Omental fat pad (tissue), 4 donors: Measurements from ENCODE around the gene C2orf49. TPM values are rescaled to one million over a fixed set of nuclear protein-coding genes. Genes with fewer than 3 reads are reported as not detected.

ENCODE experiments used
- ATAC-seq: fragments of 150-250 bp; one replicate; pipeline ENCODE4 v1.9.1; 2016; ENCODE audit warnings: mild to moderate bottlenecking, moderate library complexity; ENCODE audit not compliant: low FRiP score
- DNase-seq: peaks from one replicate; pipeline ENCODE4 v3.0.0-alpha.2; 2019; ENCODE audit warnings: low spot score
- total RNA-seq, 4 donors: library from RNA; depleted of rRNA; stranded (reverse); fragments of >200 nt; gene quantifications; one replicate each; pipeline ENCODE4 v1.1.0, GENCODE V29; 2016
- TF ChIP-seq, protein P1 (sequence below), 3 donors: fragments of 450-650 bp; IDR thresholded peaks; one replicate each; pipeline ENCODE4 v1.5.1; 2016 to 2017; ENCODE audit warnings: antibody characterized with exemption in 3 of 3, mild to moderate bottlenecking in 3 of 3, moderate library complexity in 2 of 3

C2orf49 gene
- total RNA-seq, 4 donors from 2014 or later, result 14.3 to 18.3 (median 15.9) TPM

DNA sequence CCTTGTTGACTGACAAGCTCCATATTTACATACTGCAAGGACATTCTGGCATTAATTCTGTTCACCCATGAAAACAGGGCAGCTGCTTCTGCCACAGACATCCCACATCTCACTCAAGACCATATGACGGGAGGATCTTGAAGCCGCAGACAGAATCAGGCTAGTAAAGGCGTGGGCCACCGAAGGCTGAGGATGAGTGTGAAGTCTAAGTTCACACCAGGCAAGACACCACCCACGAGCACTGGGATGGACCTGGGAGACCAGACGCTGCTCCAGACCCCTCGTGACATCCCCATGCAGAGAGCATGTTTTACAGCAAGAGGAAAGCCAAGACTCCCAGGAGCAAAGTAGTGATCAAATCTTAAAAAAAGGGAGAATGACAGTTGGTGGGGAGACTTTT is 58.4 kb downstream of the C2orf49 start:
- TF ChIP-seq, protein P1, sequence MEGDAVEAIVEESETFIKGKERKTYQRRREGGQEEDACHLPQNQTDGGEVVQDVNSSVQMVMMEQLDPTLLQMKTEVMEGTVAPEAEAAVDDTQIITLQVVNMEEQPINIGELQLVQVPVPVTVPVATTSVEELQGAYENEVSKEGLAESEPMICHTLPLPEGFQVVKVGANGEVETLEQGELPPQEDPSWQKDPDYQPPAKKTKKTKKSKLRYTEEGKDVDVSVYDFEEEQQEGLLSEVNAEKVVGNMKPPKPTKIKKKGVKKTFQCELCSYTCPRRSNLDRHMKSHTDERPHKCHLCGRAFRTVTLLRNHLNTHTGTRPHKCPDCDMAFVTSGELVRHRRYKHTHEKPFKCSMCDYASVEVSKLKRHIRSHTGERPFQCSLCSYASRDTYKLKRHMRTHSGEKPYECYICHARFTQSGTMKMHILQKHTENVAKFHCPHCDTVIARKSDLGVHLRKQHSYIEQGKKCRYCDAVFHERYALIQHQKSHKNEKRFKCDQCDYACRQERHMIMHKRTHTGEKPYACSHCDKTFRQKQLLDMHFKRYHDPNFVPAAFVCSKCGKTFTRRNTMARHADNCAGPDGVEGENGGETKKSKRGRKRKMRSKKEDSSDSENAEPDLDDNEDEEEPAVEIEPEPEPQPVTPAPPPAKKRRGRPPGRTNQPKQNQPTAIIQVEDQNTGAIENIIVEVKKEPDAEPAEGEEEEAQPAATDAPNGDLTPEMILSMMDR (IDR thresholded peaks at IDR 0.05), result no peak

DNA sequence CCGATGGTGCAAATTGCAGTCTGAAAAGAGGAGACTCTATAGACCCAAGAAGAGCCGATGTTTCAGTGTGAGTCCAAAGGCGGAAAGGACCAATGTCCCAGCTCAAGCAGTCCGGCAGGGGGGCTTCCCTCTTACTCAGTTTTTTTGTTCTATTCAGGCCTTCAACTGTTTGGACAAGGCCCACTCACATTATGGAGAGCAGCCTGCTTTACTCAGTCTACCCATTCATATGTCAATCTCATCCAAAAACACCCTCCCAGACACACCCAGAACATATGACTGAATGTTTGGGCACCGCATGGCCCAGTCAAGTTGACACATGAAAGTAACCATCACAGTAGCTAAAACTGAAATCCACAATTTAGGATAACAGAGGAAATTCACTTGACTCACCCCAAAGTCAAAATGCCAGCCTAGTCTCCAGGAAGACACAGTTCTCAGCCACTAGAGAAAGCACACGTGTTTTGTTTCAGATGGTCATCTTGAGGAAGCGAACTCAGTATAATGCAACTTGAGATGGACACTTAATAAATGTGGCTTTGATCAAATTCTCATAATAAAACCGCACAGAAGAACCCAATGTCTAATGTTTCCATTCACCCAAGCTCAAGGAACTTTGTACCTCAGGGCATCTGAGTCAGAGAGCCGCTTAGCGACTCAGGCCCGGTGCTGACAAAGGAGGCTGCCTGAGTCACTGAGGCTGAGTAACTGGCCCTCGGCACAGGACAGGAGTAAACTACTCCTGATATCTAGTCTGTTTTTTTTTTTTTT is 59.1 kb downstream of the C2orf49 start:
- ATAC-seq (peak; percentile 50), DNase-seq (peak; percentile 43)
- TF ChIP-seq, protein P1 (IDR thresholded peaks at IDR 0.05), result no peak

More for the DNA sequence above, 58.4 kb downstream of the C2orf49 start:
- DNase-seq (no peak), ATAC-seq (no peak)

DNA sequence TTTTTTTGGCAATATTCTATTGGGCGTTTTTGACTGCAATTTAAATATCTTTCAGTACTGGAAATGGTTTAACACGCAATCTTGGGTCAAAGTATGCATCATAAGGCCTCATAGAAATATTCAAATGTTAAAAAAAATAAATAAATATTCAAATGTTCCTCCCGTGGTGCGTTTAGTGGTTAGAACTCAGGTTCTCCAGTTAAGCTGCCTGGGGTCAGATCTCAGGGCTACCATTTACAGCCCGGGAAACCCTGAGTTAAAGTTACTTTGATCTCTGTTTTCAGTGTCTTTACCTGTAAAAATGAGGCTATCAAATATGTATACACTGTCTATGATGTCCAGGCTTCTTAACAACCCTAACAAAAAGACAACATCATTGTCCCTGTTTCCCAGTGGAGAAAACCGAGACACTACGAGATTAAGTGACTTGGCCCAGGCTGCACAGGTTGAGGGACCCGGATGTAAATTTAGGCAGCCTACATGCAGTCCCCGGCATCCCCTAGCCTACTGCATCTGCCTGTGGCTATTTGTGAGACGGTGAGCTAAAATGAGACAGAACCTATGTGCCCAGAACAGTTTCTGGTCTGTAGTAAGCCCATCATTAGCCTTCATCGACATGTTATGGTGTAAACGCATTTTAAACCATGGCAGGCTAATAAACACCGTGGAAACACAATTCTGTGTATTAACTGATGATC is 59.8 kb downstream of the C2orf49 start:
- TF ChIP-seq, protein P1 (IDR thresholded peaks at IDR 0.05), result no peak
- DNase-seq (no peak), ATAC-seq (no peak)

DNA sequence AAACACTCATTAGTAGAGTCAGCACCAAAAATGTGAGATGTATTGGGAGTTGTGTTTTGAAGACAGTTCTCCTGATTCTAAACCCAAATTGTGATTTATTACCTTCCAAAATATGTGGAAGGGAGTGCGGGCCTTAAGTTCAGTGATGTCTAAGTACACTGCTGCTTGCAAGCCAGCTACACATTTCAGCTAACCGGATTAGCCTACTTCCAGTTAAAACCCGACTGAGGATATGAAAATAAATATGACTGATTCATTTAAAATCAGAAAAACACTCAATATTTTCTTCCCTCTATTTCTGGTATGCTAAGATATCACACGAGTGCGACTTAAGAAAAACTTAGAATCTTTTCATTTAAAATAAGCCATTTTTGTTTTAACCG is 60.6 kb downstream of the C2orf49 start:
- TF ChIP-seq, protein P1 (IDR thresholded peaks at IDR 0.05), result no peak
- DNase-seq (no peak), ATAC-seq (no peak)

DNA sequence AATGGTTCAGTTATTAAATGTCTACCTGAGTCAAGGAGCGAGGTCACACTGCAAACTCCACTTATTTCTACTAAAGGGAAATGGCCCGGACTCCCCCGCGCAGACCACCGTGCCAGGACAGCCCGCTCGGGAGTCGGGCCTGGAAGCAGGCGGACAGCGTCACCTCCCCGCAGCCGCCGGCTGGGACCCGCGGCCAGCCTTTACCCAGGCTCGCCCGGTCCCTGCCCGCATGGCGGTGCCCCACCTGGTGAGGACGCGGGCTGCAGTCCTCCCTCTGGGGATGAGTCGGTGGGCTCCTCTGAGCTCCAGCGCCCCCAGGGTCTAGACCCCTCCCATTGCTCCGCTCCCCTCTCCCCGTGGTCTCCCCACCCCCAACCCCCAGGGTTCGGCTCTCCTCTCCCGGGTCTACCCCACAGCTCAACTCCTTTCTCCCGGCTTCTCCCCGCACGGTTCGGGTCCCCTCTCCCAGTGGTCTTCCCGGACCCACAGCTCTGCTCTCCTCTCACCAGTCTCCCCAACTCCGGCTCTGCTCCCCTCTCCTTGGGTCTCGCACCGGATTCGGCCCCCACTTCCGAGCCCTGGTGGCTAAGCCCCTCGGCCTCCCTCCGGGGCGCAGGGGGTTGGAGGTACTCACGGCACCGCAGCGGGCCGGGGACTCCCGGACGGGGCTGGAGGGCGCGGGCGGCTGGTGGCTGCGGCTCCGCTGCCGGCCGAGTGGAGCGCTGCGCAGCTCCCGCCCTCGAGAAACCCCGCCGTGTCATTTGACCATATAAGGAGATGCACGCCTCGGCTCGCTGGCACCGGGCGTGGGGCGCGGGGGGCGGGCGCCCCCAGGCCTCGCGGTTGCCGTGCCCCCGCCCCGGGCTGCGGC is 61.2 kb downstream of the C2orf49 start, which contains the start of gene FHL2:
Gene FHL2 (minus strand): TSS at position 716 of the 871 bp plus-strand sequence. CDS start 12,535 bp downstream, outside the sequence.
- ATAC-seq (peak; percentile 91), DNase-seq (no peak)
- TF ChIP-seq, protein P1 (IDR thresholded peaks at IDR 0.05), result no peak

Other genes starting within 250 kb of the C2orf49 start
- gene GPR45, start 95.8 kb upstream of the C2orf49 start, total RNA-seq, result not detected
- 10 to 100 TPM; 20.6 to 29.2 (median 25.7) TPM for gene TGFBRAP1, start 7.8 kb upstream of the C2orf49 start, total RNA-seq
- gene FHL2, start 61.5 kb downstream of the C2orf49 start, total RNA-seq, result 10 to 100 TPM; 23.3 to 88.3 (median 33.6) TPM